Measurements from ENCODE around the gene MAN1C1.

DNA sequence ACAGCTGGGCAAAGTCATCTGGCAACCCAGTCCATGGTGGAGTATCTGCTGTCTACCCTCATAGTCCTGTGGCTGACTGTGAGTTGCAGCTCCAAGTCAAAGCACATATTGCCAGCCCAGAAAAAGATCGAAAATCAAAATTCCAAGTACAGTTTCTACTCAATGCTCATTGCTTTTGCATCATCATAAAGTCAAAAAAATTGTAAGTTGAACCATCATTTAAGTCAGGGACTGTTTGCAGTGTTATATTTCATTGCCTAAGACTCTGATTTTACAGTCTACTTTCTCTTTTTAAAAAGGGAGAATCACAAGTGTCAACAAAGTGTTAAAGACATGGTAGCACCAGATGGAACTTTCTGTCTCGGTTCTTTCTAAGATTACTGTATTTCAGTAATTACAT is 22.7 kb upstream of the MAN1C1 start:
- TF ChIP-seq TOX (CRISPR knock-in tag; IDR thresholded peaks at IDR 0.05; ENCODE audit: borderline replicate concordance) (no peak), OSR1 (CRISPR knock-in tag; IDR thresholded peaks at IDR 0.05) (no peak), ZNF70 (CRISPR knock-in tag; IDR thresholded peaks at IDR 0.05) (no peak), ZNF8 (CRISPR knock-in tag; IDR thresholded peaks at IDR 0.05) (no peak), PPARA (CRISPR knock-in tag; IDR thresholded peaks at IDR 0.05; ENCODE audit: borderline replicate concordance) (no peak), ARNTL (CRISPR knock-in tag; IDR thresholded peaks at IDR 0.05; ENCODE audit: borderline replicate concordance, low read depth) (no peak), BACH2 (CRISPR knock-in tag; IDR thresholded peaks at IDR 0.05; ENCODE audit: borderline replicate concordance) (no peak), ISL1 (CRISPR knock-in tag; IDR thresholded peaks at IDR 0.05) (no peak), ZFP30 (CRISPR knock-in tag; IDR thresholded peaks at IDR 0.05) (no peak), ZFP3 (CRISPR knock-in tag; IDR thresholded peaks at IDR 0.05) (no peak)
- TF ChIP-seq, protein P1, sequence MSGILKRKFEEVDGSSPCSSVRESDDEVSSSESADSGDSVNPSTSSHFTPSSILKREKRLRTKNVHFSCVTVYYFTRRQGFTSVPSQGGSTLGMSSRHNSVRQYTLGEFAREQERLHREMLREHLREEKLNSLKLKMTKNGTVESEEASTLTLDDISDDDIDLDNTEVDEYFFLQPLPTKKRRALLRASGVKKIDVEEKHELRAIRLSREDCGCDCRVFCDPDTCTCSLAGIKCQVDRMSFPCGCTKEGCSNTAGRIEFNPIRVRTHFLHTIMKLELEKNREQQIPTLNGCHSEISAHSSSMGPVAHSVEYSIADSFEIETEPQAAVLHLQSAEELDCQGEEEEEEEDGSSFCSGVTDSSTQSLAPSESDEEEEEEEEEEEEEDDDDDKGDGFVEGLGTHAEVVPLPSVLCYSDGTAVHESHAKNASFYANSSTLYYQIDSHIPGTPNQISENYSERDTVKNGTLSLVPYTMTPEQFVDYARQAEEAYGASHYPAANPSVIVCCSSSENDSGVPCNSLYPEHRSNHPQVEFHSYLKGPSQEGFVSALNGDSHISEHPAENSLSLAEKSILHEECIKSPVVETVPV (CRISPR knock-in tag; IDR thresholded peaks at IDR 0.05): no peak
- TF ChIP-seq, protein P2, sequence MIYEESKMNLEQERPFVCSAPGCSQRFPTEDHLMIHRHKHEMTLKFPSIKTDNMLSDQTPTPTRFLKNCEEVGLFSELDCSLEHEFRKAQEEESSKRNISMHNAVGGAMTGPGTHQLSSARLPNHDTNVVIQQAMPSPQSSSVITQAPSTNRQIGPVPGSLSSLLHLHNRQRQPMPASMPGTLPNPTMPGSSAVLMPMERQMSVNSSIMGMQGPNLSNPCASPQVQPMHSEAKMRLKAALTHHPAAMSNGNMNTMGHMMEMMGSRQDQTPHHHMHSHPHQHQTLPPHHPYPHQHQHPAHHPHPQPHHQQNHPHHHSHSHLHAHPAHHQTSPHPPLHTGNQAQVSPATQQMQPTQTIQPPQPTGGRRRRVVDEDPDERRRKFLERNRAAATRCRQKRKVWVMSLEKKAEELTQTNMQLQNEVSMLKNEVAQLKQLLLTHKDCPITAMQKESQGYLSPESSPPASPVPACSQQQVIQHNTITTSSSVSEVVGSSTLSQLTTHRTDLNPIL (CRISPR knock-in tag; IDR thresholded peaks at IDR 0.05; ENCODE audit: low read depth): no peak
- TF ChIP-seq, protein P3, sequence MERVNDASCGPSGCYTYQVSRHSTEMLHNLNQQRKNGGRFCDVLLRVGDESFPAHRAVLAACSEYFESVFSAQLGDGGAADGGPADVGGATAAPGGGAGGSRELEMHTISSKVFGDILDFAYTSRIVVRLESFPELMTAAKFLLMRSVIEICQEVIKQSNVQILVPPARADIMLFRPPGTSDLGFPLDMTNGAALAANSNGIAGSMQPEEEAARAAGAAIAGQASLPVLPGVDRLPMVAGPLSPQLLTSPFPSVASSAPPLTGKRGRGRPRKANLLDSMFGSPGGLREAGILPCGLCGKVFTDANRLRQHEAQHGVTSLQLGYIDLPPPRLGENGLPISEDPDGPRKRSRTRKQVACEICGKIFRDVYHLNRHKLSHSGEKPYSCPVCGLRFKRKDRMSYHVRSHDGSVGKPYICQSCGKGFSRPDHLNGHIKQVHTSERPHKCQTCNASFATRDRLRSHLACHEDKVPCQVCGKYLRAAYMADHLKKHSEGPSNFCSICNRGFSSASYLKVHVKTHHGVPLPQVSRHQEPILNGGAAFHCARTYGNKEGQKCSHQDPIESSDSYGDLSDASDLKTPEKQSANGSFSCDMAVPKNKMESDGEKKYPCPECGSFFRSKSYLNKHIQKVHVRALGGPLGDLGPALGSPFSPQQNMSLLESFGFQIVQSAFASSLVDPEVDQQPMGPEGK (CRISPR knock-in tag; IDR thresholded peaks at IDR 0.05; ENCODE audit: borderline replicate concordance): no peak
- TF ChIP-seq, protein P4, sequence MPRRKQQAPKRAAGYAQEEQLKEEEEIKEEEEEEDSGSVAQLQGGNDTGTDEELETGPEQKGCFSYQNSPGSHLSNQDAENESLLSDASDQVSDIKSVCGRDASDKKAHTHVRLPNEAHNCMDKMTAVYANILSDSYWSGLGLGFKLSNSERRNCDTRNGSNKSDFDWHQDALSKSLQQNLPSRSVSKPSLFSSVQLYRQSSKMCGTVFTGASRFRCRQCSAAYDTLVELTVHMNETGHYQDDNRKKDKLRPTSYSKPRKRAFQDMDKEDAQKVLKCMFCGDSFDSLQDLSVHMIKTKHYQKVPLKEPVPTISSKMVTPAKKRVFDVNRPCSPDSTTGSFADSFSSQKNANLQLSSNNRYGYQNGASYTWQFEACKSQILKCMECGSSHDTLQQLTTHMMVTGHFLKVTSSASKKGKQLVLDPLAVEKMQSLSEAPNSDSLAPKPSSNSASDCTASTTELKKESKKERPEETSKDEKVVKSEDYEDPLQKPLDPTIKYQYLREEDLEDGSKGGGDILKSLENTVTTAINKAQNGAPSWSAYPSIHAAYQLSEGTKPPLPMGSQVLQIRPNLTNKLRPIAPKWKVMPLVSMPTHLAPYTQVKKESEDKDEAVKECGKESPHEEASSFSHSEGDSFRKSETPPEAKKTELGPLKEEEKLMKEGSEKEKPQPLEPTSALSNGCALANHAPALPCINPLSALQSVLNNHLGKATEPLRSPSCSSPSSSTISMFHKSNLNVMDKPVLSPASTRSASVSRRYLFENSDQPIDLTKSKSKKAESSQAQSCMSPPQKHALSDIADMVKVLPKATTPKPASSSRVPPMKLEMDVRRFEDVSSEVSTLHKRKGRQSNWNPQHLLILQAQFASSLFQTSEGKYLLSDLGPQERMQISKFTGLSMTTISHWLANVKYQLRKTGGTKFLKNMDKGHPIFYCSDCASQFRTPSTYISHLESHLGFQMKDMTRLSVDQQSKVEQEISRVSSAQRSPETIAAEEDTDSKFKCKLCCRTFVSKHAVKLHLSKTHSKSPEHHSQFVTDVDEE (CRISPR knock-in tag; IDR thresholded peaks at IDR 0.05): no peak

Measured in SK-N-SH treated with all-trans-retinoic acid at 6 μM for 48 hours (cell line).